ENCODE data around the gene RRM2.
"Not testable (repeated sequence)": the region's sequence is repeated elsewhere in the genome, so short reads cannot be mapped to it uniquely, and the experiment has no call there.

DNA sequence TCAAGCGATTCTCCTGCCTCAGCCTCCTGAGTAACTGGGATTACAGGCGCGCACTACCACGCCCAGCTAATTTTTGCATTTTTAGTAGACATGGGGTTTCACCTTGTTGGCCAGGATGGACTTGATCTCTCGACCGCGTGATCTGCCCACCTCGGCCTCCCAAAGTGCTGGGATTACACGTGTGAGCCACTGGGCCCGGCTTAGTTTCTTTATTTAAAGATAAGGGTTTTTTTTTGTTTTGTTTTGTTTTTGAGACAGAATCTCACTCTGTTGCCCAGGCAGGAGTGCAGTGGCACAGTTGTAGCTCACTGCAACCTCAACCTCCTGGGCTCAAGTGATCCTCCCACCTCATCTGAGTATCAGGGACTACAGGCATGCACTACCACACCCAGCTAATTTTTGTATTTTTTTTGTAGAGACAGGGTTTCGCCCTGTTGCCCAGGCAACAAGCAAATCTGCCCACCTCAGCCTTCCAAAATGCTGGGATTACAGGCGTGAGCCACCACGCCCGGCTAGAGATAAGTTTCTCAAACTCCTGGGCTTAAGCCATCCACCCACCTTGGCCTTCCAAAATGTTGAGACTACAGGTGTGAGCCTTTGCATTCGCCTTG lies 24.6 kb downstream of the RRM2 start:
- TF ChIP-seq CTCF (IDR thresholded peaks at IDR 0.05; ENCODE audit: low read length); EZH2 (optimal IDR thresholded peaks at IDR 0.05; ENCODE audit: low read depth, low read length): not testable (repeated sequence)

Data from MM.1S (cell line).